Hepatocyte (in vitro differentiated cells): ENCODE data around the gene MCM3. TPM values are rescaled to one million over a fixed set of nuclear protein-coding genes. Genes with fewer than 3 reads are reported as not detected.

Experiments
- DNase-seq: peaks from one replicate; pipeline ENCODE4 v3.0.0-alpha.2; 2016; ENCODE audit warnings: low spot score
- H2AFZ ChIP-seq: fragments of 200-600 bp; sonication (generic); 2 replicates; pipeline ENCODE4 v1.6.0; 2016; ENCODE audit warnings: antibody characterized with exemption, mild to moderate bottlenecking
- H3K27ac ChIP-seq: fragments of 200-600 bp; sonication (generic); 2 replicates; pipeline ENCODE4 v1.5.1; 2016; ENCODE audit warnings: mild to moderate bottlenecking
- H3K27me3 ChIP-seq: fragments of 200-600 bp; sonication (generic); 2 replicates; pipeline ENCODE4 v1.6.1; 2016
- H3K36me3 ChIP-seq: fragments of 200-600 bp; sonication (generic); replicated peaks from 2 replicates; pipeline ENCODE4 v1.5.1; 2016; ENCODE audit warnings: low read depth; ENCODE audit not compliant: insufficient read depth
- H3K4me1 ChIP-seq: fragments of 200-600 bp; sonication (generic); 2 replicates; pipeline ENCODE4 v1.5.1; 2016; ENCODE audit warnings: mild to moderate bottlenecking, moderate library complexity; ENCODE audit not compliant: insufficient read depth
- H3K4me2 ChIP-seq: fragments of 200-600 bp; sonication (generic); 2 replicates; pipeline ENCODE4 v1.6.0; 2016
- H3K4me3 ChIP-seq: fragments of 200-600 bp; sonication (generic); 2 replicates; pipeline ENCODE4 v1.5.1; 2016; ENCODE audit warnings: mild to moderate bottlenecking
- H3K79me2 ChIP-seq: fragments of 200-600 bp; sonication (generic); 2 replicates; pipeline ENCODE4 v1.6.0; 2017; ENCODE audit warnings: mild to moderate bottlenecking
- H3K9me2 ChIP-seq: fragments of 200-600 bp; sonication (generic); replicated peaks from 2 replicates; pipeline ENCODE4 v1.6.0; 2017; ENCODE audit warnings: mild to moderate bottlenecking; ENCODE audit not compliant: insufficient read depth
- H3K9me3 ChIP-seq: fragments of 200-600 bp; sonication (generic); 2 replicates; pipeline ENCODE4 v1.5.1; 2016; ENCODE audit warnings: low read depth, mild to moderate bottlenecking
- H4K20me1 ChIP-seq: fragments of 200-600 bp; sonication (generic); 2 replicates; pipeline ENCODE4 v1.6.0; 2016; ENCODE audit warnings: mild to moderate bottlenecking; ENCODE audit not compliant: insufficient read depth, poor library complexity, severe bottlenecking
- CTCF ChIP-seq: fragments of 200-600 bp; sonication (generic); IDR thresholded peaks from 2 replicates; pipeline ENCODE4 v1.5.1; 2016; ENCODE audit warnings: antibody characterized with exemption, mild to moderate bottlenecking; ENCODE audit not compliant: poor library complexity
- EZH2 ChIP-seq: fragments of 200-600 bp; sonication (generic); IDR thresholded peaks from 2 replicates; pipeline ENCODE4 v1.6.1; 2016; ENCODE audit warnings: antibody characterized with exemption, mild to moderate bottlenecking, borderline replicate concordance
- EZH2phosphoT487 ChIP-seq: fragments of 200-600 bp; sonication (generic); IDR thresholded peaks from one replicate; pipeline ENCODE4 v1.6.1; 2018; ENCODE audit warnings: antibody characterized with exemption, mild to moderate bottlenecking, low read depth, moderate library complexity; ENCODE audit not compliant: unreplicated experiment, severe bottlenecking
- polyA plus RNA-seq: library from polyadenylated mRNA; unstranded; fragments of >200 nt; fragmentation: Nextera tagmentation; extraction: Ambion mirVana; gene quantifications from 2 replicates; pipeline ENCODE4 v1.2.1, GENCODE V29; 2016
- total RNA-seq: library from RNA; depleted of rRNA; stranded (reverse); fragments of >200 nt; gene quantifications from 2 replicates; pipeline ENCODE4 v1.2.3, GENCODE V29; 2014

Gene MCM3
- total and polyA plus RNA-seq, 2 experiments from 2014 or later: 33.8 to 40.7 TPM

DNA sequence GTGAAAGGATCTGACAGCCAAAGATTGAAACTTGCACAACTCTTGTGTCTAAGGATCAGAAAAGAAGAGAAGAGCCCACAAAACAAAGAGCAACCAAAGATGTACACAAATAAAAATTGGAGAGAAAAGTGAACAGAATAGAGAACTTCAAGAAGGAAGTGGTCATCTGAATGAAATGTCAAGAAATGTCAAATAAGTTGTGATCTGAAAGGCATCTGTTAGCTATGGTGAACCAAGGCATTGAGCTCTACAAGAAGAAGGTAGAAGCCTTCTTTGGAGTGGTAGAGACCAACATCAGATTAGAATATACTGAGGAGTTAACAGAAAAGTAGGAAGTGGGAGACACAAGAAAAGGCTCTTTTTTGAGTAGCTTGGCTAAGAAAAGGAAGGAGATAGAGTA is 68.8 kb downstream of the MCM3 start:
- Histone ChIP-seq H3K4me2 (no peak overlapping the region), H3K4me1 (no peaks in the 10 kb centered on the region), H3K9me3 (no peaks in the 10 kb centered on the region)

More for the DNA sequence above, 68.8 kb downstream of the MCM3 start:
- no peak for DNase-seq
- no peaks in the 10 kb centered on the region for H4K20me1 ChIP-seq
- no peaks in the 10 kb centered on the region for H3K79me2 ChIP-seq
- no peak overlapping the region for H3K4me3 ChIP-seq
- TF ChIP-seq EZH2 (no peak), CTCF (no peak), EZH2phosphoT487 (no peak)
- no peaks in the 10 kb centered on the region for H3K9me2 ChIP-seq
- no peaks in the 10 kb centered on the region for H3K27me3 ChIP-seq
- no peaks in the 10 kb centered on the region for H3K36me3 ChIP-seq
- no peak overlapping the region for H3K27ac ChIP-seq
- H2AFZ ChIP-seq: no peak overlapping the region

Other genes with a start within 250 kb of the MCM3 start
- gene PKHD1, start 197.1 kb downstream of the MCM3 start, total RNA-seq: 3.3 TPM in 2 replicates
- 0.47 and 1.0 TPM in 2 replicates for gene PKHD1, start 197.1 kb downstream of the MCM3 start, polyA plus RNA-seq
- gene IL17A, start 98.4 kb downstream of the MCM3 start, total RNA-seq: not detected in 2 replicates
- not detected in 2 replicates for gene IL17A, start 98.4 kb downstream of the MCM3 start, polyA plus RNA-seq
- not detected in 2 replicates for gene IL17F, start 40.2 kb downstream of the MCM3 start, total RNA-seq
- not detected in 2 replicates for gene IL17F, start 40.2 kb downstream of the MCM3 start, polyA plus RNA-seq
- 34.0 and 36.9 TPM in 2 replicates for gene PAQR8, start 77.4 kb upstream of the MCM3 start, total RNA-seq
- gene PAQR8, start 77.4 kb upstream of the MCM3 start, polyA plus RNA-seq: 20.3 and 20.8 TPM in 2 replicates
- gene EFHC1, start 135.6 kb upstream of the MCM3 start, total RNA-seq: 12.2 and 17.4 TPM in 2 replicates
- 18.3 and 18.8 TPM in 2 replicates for gene EFHC1, start 135.6 kb upstream of the MCM3 start, polyA plus RNA-seq